HG03439 (cell line): ENCODE data around the gene RBMS3.
"Not testable (repeated sequence)": the region's sequence is repeated elsewhere in the genome, so short reads cannot be mapped to it uniquely, and the experiment has no call there.

Experiments
- ATAC-seq: cut with Tn5 transposase; IDR thresholded peaks from one replicate; pipeline ENCODE4 v1.9.1; 2021; ENCODE audit warnings: mild to moderate bottlenecking, moderate library complexity; ENCODE audit not compliant: unreplicated experiment

Gene RBMS3

GRCh38 chr3:29473481-29474170 is 192.8 kb downstream of the RBMS3 start:
- ATAC-seq, result not testable (repeated sequence)

DNA sequence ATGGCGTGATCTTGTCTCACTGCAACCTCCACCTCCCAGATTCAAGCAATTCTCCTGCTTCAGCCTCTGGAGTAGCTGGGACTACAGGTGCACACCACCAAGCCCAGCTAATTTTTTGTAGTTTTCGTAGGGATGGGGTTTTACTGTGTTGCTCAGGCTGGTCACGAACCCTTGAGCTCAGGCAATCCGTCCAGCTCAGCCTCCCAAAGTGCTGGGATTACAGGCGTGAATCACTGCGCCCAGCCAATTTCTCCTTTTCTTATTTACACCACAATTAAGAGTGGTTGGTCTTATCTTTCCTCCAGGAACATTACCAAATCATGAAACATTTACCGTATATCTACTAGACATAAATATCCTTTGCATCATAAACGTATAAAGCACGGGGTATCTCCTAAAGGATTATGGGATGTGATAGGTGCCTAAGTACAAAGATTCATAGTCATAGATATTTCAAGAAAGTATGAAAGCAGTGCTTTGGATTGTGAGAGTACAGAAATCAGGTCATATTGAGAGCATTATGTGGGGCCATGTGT is 194.5 kb downstream of the RBMS3 start:
- no peak for ATAC-seq

DNA sequence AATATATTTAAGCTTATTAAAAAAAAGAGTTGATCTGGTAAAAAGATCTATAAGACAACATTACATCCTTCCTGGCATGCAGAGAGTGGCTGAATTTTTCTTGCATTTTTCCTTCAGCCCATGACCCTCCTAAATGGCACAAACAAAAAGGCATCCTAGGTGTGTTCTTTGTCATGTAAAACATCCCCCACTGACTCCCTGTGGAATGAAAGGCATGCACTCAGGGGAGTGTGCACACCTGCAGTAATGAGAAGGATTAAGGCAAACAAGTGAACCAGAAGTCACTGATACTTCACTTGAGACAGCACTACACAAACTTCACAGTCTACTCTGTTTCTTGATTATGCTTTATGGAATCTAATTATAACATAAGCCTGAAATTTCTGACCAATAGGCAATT is 195.0 kb downstream of the RBMS3 start:
- ATAC-seq, result no peak

GRCh38 chr3:29478611-29479010 is 197.7 kb downstream of the RBMS3 start:
- no peak for ATAC-seq

- ATAC-seq, result no peak
These were observed 200.4 kb downstream of the RBMS3 start for GRCh38 chr3:29481249-29481648.

GRCh38 chr3:29481969-29482767 is 201.3 kb downstream of the RBMS3 start:
- ATAC-seq, result no peak

DNA sequence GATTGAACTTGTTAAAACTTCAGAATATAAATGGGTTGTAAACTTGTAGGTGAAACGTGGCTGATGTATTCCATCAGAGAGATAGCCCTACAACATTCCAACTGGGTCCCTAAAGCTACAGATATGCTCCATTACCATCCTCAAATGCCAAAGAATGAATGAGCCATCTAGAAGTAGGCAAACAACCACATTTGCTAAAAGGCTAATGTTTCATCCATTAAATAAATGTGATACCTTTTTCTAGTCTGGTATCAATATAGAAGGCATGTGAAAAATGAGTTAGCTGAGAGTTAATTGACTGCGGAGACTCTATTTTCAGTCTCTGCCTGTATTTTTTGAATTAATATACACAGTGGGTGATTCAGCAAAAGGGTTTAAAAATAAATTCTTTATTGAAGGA is 203.8 kb downstream of the RBMS3 start:
- no peak for ATAC-seq

GRCh38 chr3:29486096-29486495 is 205.2 kb downstream of the RBMS3 start:
- ATAC-seq, result no peak

DNA sequence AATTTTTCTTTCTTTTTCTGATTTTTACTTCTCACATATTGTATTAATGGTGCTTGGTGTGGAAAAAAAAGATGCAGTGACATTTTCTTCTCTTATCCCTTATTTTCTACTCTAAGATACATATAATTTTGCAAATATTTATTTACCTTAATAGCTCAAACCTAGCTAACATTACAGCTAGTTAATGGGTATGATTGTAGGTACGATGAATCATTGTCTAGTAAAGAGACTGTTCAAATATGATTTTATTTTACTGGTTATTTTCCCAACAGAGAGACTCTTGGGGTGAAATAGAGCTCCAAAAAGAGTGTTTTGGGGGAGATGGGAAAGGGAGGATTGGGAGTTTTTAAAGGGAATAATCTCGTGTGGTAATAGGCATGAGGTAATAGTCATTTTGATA is 206.0 kb downstream of the RBMS3 start:
- no peak for ATAC-seq

- no peak for ATAC-seq
These were observed 208.1 kb downstream of the RBMS3 start for GRCh38 chr3:29488922-29489321.

- no peak for ATAC-seq
These were observed 212.2 kb downstream of the RBMS3 start for GRCh38 chr3:29493109-29493508.

DNA sequence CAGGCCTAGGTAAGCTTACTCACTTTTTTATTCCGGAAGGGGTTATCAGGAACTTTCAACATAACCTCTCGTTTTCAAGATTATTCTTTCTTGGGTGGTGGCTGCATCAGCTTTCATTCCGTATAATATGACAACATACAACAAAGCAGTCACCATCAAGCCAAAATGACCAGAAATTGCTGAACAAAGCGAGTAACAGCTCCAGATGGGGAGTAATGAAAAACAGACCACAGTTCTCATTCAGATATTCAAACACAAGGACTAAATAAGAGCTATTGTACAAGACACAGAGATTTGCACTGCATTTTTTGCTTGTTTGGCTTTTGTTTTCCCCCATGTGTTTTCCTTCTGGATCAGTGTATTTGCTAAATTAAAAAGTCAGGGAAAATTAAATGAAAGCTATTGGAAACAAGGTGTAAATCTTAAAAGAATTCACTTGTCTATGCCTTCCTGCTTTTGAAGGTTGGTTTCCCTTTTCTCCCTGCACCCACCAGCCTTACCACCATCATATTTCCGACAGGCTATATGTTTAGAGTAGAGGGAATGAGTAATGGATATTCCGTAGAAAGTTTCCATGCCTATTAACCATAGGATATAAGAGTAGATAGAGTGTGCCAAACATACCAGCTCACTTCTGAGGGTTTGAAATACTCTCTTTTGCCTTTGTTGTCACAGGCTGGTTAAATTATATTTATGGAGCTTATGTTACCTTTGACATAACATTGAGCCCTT is 213.6 kb downstream of the RBMS3 start:
- ATAC-seq, result no peak

- no peak for ATAC-seq
These were observed 216.4 kb downstream of the RBMS3 start for GRCh38 chr3:29497282-29497681.

- ATAC-seq, result no peak
These were observed 221.9 kb downstream of the RBMS3 start for GRCh38 chr3:29502771-29503170.

DNA sequence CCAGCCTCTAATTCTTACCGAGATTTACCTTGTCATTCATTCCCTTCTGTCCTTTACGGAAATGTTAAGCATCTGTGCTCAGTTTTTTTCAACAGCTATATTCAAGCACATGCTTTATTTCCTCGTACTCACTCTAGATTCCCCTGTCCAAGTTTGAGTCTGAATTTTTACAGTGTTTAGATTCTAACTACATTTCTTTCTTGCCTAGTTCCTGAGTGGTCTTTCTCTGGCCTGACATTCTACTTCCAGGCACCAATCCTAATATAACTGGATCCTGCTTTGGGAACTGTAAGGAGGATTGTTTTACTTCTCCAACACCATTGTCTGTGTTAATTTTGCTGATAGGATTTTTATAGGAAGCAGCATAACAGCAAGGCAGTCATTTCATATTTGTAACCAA is 222.4 kb downstream of the RBMS3 start:
- ATAC-seq, result no peak

GRCh38 chr3:29503958-29504357 is 223.1 kb downstream of the RBMS3 start:
- ATAC-seq, result no peak

DNA sequence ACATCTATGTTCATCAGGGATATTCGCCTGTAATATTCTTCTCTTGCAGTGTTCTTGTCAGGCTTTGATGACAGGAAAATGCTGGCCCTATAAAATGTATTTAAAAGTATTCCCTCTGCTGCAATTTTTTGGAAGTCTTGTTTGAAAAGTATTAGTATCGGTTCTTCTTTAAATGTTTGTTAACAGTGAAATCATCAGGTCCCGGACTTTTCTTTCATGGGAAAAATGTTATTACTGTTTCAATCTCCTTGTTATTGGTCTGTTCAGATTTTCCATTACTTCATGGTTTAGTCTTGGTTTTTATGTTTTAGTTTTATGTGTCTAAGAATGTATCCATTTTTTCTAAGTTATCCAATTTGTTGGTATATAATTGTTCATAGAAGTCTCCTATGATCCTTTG is 225.6 kb downstream of the RBMS3 start:
- ATAC-seq, result no peak

- no peak for ATAC-seq
These were observed 230.8 kb downstream of the RBMS3 start for GRCh38 chr3:29511701-29512100.

- no peak for ATAC-seq
These were observed 231.8 kb downstream of the RBMS3 start for GRCh38 chr3:29512641-29513040.

DNA sequence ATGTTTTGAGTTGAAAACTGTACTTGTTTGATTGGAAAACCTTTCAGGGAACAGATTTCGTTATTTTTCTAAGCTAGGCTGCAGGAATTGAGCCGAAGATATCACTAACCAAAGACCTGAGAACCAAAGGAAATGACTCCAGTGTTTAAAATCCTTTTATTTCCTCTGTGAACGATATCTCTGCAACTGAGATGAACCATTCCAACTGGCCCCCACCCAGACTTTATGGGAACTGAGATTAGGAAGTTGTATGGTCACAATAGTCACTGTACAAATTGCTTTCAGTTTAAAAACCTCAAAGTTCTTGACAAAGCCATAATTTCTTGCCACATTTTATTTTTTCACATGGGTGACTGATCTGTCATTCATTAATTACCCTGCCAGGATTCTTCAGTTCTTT is 232.4 kb downstream of the RBMS3 start:
- no peak for ATAC-seq

- ATAC-seq, result no peak
These were observed 233.3 kb downstream of the RBMS3 start for GRCh38 chr3:29514170-29514569.

DNA sequence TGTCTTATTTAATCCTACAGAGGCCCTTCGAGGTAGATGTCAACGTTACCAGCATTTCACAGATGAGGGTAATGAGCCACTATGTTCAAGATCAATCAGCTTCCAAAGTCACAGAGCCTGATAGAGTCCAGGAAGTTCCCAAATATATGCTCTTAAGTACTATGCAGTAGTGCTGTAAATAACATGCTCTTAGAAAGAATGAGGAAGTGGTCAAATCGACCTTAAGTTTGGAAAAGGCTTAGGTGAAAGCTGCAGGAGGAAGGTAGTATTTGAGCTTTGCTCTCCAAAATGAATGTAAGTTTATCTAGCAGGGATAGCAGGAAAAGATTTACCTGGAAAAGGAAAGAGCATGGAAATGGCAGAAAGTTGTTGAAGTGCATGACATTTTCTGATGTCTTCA is 234.0 kb downstream of the RBMS3 start:
- ATAC-seq, result no peak
